Measurements from ENCODE around the gene CHAF1B.

Gene CHAF1B

DNA sequence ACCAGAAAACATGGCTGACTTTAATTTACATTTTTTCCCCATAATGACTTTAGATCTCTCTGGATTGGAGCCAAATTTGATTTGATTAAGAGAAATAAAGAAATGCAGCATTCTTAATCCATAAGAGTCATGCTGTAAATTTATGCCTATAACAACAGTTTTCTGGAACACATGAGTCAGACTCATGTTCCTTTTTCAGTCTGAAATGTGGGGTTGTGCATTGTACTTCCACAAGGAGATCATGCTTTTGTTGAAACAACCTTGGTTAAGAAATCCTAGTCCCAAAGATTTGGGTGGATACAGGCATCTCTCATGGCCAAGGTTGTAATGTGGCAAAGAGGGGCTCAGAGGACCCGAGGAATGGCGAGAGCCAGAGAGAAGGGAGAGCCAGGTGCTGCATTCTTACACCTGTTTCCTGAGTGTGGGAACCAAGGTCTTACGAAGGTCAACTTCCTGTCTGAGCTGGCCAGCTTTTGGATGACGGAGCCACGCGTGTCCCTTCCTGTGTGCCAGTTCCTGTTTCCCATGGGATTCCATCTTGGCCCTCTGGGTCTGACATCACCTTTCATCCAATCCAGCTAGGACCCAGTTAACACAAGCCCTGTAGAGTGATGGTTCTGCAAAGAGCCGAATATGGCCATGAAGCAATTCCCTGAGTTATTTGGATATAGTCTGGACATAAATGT lies 71.7 kb downstream of the CHAF1B start:
- no peaks in the 10 kb centered on the region for H3K27me3 ChIP-seq (ENCODE audit: insufficient read depth, low read length, poor library complexity)
- DNase-seq (no peak), ATAC-seq (ENCODE audit: insufficient read depth, low read depth) (no peak)
- no peak overlapping the region for H3K9ac ChIP-seq (ENCODE audit: low read depth, low read length)
- no peak overlapping the region for H3K4me3 ChIP-seq (ENCODE audit: low read depth in 1 of 2, low read length in 2 of 2)
- no peak overlapping the region for H2AFZ ChIP-seq (ENCODE audit: low read depth, low read length)
- H3K79me2 ChIP-seq (ENCODE audit: insufficient read depth, low read length), result no peaks in the 10 kb centered on the region
- H3K27ac ChIP-seq (ENCODE audit: low read length), result no peak overlapping the region
- H3K9me3 ChIP-seq (ENCODE audit: insufficient read depth, low read length, severe bottlenecking), result no peaks in the 10 kb centered on the region
- H4K20me1 ChIP-seq (ENCODE audit: insufficient read depth, low read length), result no peaks in the 10 kb centered on the region
- H3K36me3 ChIP-seq (ENCODE audit: insufficient read depth, low read length), result no peaks in the 10 kb centered on the region
- TF ChIP-seq EZH2 (IDR thresholded peaks at IDR 0.05; ENCODE audit: borderline replicate concordance, low read depth, low read length, severe bottlenecking), result no peak
- TF ChIP-seq, protein P1, sequence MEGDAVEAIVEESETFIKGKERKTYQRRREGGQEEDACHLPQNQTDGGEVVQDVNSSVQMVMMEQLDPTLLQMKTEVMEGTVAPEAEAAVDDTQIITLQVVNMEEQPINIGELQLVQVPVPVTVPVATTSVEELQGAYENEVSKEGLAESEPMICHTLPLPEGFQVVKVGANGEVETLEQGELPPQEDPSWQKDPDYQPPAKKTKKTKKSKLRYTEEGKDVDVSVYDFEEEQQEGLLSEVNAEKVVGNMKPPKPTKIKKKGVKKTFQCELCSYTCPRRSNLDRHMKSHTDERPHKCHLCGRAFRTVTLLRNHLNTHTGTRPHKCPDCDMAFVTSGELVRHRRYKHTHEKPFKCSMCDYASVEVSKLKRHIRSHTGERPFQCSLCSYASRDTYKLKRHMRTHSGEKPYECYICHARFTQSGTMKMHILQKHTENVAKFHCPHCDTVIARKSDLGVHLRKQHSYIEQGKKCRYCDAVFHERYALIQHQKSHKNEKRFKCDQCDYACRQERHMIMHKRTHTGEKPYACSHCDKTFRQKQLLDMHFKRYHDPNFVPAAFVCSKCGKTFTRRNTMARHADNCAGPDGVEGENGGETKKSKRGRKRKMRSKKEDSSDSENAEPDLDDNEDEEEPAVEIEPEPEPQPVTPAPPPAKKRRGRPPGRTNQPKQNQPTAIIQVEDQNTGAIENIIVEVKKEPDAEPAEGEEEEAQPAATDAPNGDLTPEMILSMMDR (IDR thresholded peaks at IDR 0.05; ENCODE audit: borderline replicate concordance, extremely low read depth, low read length, poor library complexity, severe bottlenecking), result no peak
- no peaks in the 10 kb centered on the region for H3K4me1 ChIP-seq (ENCODE audit: insufficient read depth, low read length)
- no peak overlapping the region for H3K4me2 ChIP-seq (ENCODE audit: insufficient read depth, low read length)

DNA sequence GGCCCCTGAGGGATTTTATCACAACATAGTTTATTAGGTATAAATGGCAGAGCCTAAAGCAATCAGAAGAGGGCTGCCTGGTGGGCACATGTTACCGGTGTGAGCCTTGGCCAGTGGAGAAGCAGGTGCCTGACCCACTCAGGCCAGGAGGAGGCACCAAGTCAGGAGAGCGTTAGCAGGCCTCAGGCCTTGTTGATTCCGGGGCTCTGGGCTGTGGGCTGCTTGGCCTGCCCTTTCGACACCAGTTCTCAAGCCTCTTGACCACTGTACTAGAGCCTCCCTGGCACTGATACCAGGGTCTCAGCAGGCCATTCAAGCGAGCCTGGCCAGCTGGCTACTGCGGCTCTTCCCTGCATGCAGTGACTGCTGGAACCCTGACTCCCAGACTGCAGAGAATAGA lies 73.9 kb downstream of the CHAF1B start:
- no peak overlapping the region for H2AFZ ChIP-seq (ENCODE audit: low read depth, low read length)
- TF ChIP-seq, protein P1 (IDR thresholded peaks at IDR 0.05; ENCODE audit: borderline replicate concordance, extremely low read depth, low read length, poor library complexity, severe bottlenecking), result no peak
- TF ChIP-seq EZH2 (IDR thresholded peaks at IDR 0.05; ENCODE audit: borderline replicate concordance, low read depth, low read length, severe bottlenecking), result no peak
- no peaks in the 10 kb centered on the region for H3K27me3 ChIP-seq (ENCODE audit: insufficient read depth, low read length, poor library complexity)
- H4K20me1 ChIP-seq (ENCODE audit: insufficient read depth, low read length), result no peaks in the 10 kb centered on the region
- no peaks in the 10 kb centered on the region for H3K4me1 ChIP-seq (ENCODE audit: insufficient read depth, low read length)
- ATAC-seq (ENCODE audit: insufficient read depth, low read depth) (no peak), DNase-seq (no peak)
- no peaks in the 10 kb centered on the region for H3K79me2 ChIP-seq (ENCODE audit: insufficient read depth, low read length)
- H3K36me3 ChIP-seq (ENCODE audit: insufficient read depth, low read length), result no peaks in the 10 kb centered on the region
- no peak overlapping the region for H3K4me3 ChIP-seq (ENCODE audit: low read depth in 1 of 2, low read length in 2 of 2)
- H3K27ac ChIP-seq (ENCODE audit: low read length), result no peak overlapping the region
- H3K9ac ChIP-seq (ENCODE audit: low read depth, low read length), result no peak overlapping the region
- H3K4me2 ChIP-seq (ENCODE audit: insufficient read depth, low read length), result no peak overlapping the region
- no peaks in the 10 kb centered on the region for H3K9me3 ChIP-seq (ENCODE audit: insufficient read depth, low read length, severe bottlenecking)

DNA sequence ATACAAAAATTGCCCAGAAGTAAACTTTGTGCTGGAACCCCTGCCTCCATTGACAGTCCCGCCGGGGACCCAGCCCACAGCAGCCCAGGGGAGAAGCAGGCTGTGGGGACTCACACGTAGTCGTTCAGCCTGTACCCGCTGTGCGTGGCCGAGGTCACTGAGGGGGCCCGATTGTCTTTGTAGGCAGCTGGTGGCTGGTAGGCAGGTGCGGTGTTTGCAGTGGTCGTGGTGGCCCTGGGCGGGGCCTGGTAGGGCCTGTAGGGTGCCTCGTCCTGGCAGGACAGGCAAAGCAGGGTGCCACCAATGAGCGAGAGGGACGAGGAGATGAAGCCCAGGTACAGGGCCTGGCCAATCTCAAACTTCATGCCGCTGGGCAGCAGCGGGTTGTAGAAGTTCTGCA lies 75.7 kb downstream of the CHAF1B start:
- Histone ChIP-seq H3K27ac (ENCODE audit: low read length) (no peak overlapping the region), H3K79me2 (ENCODE audit: insufficient read depth, low read length) (no peaks in the 10 kb centered on the region), H3K36me3 (ENCODE audit: insufficient read depth, low read length) (no peaks in the 10 kb centered on the region), H3K4me3 (ENCODE audit: low read depth in 1 of 2, low read length in 2 of 2) (no peak overlapping the region), H3K9ac (ENCODE audit: low read depth, low read length) (no peak overlapping the region), H3K27me3 (ENCODE audit: insufficient read depth, low read length, poor library complexity) (no peaks in the 10 kb centered on the region), H2AFZ (ENCODE audit: low read depth, low read length) (no peak overlapping the region), H3K4me2 (ENCODE audit: insufficient read depth, low read length) (no peak overlapping the region), H3K9me3 (ENCODE audit: insufficient read depth, low read length, severe bottlenecking) (no peaks in the 10 kb centered on the region), H3K4me1 (ENCODE audit: insufficient read depth, low read length) (no peaks in the 10 kb centered on the region), H4K20me1 (ENCODE audit: insufficient read depth, low read length) (no peaks in the 10 kb centered on the region)
- TF ChIP-seq EZH2 (IDR thresholded peaks at IDR 0.05; ENCODE audit: borderline replicate concordance, low read depth, low read length, severe bottlenecking), result no peak
- TF ChIP-seq, protein P1 (IDR thresholded peaks at IDR 0.05; ENCODE audit: borderline replicate concordance, extremely low read depth, low read length, poor library complexity, severe bottlenecking), result no peak
- ATAC-seq (ENCODE audit: insufficient read depth, low read depth), result no peak
- DNase-seq, result no peak
